ENCODE measurements around the gene BEST3.

Gene BEST3

GRCh38 chr12:69712826-69713225 is 13.7 kb upstream of the BEST3 start:
- no peak for FAIRE-seq
- DNase-seq (ENCODE audit: insufficient read length) = no peak
- TF ChIP-seq TAF1 (IDR thresholded peaks at IDR 0.05; ENCODE audit: borderline replicate concordance, low read depth, low read length) = no peak
- TF ChIP-seq POLR2A (IDR thresholded peaks at IDR 0.05; ENCODE audit: low read depth, low read length) = no peak
- TF ChIP-seq POLR2AphosphoS5 (IDR thresholded peaks at IDR 0.05; ENCODE audit: low read depth, low read length) = no peak

GRCh38 chr12:69708649-69709048 is 9.5 kb upstream of the BEST3 start:
- FAIRE-seq (no peak), DNase-seq (ENCODE audit: insufficient read length) (no peak)
- TF ChIP-seq TAF1 (IDR thresholded peaks at IDR 0.05; ENCODE audit: borderline replicate concordance, low read depth, low read length) = no peak
- no peak for TF ChIP-seq POLR2AphosphoS5 (IDR thresholded peaks at IDR 0.05; ENCODE audit: low read depth, low read length)
- no peak for TF ChIP-seq POLR2A (IDR thresholded peaks at IDR 0.05; ENCODE audit: low read depth, low read length)

DNA sequence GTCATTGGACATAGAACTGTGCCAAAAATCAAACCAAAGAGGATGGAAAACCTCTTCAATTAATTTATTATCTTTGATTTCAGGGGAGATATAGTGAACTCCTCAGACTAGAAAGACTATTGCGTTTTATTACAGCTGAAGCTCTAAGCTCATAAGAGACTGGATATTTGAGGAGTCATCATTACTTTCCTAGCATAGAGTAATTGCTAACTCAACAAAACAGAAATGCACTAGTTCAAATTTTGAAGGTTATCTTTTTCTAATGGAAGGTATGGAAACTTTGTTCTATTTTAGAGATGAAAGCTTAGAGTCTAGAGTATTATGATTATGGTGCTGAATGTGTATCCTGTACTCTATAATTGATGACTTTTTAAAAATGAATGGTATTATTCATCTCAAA is 5.3 kb upstream of the BEST3 start:
- TF ChIP-seq POLR2AphosphoS5 (IDR thresholded peaks at IDR 0.05; ENCODE audit: low read depth, low read length) (no peak), POLR2A (IDR thresholded peaks at IDR 0.05; ENCODE audit: low read depth, low read length) (no peak), TAF1 (IDR thresholded peaks at IDR 0.05; ENCODE audit: borderline replicate concordance, low read depth, low read length) (no peak)
- FAIRE-seq (no peak), DNase-seq (ENCODE audit: insufficient read length) (no peak)

GRCh38 chr12:69703146-69703642 is 4.1 kb upstream of the BEST3 start:
- FAIRE-seq = no peak
- no peak for DNase-seq (ENCODE audit: insufficient read length)
- TF ChIP-seq POLR2AphosphoS5 (IDR thresholded peaks at IDR 0.05; ENCODE audit: low read depth, low read length) (no peak), POLR2A (IDR thresholded peaks at IDR 0.05; ENCODE audit: low read depth, low read length) (no peak), TAF1 (IDR thresholded peaks at IDR 0.05; ENCODE audit: borderline replicate concordance, low read depth, low read length) (no peak)

DNA sequence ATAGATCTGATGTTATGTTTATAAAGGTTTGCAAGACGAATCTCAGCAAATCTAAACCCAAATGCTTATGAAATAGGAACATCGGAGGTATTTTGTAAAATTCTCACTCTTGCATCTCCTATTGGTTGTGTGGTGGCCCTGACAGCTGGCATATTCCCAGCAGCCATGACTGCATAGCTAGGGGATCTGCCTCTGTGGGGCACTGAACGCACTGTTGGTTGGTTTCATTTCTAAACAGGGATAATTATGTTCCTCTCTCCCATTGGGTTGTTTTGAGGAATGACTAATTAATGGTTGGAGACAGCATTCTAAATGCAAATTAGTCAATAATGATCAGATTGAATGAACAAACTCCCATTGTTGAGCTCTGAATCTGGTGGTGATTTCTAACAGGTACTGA is 2.7 kb upstream of the BEST3 start:
- FAIRE-seq (no peak), DNase-seq (ENCODE audit: insufficient read length) (no peak)
- TF ChIP-seq POLR2A (IDR thresholded peaks at IDR 0.05; ENCODE audit: low read depth, low read length) = no peak
- TF ChIP-seq POLR2AphosphoS5 (IDR thresholded peaks at IDR 0.05; ENCODE audit: low read depth, low read length) = no peak
- TF ChIP-seq TAF1 (IDR thresholded peaks at IDR 0.05; ENCODE audit: borderline replicate concordance, low read depth, low read length) = no peak

- no peak for DNase-seq (ENCODE audit: insufficient read length)
- FAIRE-seq = no peak
- TF ChIP-seq POLR2A (IDR thresholded peaks at IDR 0.05; ENCODE audit: low read depth, low read length) (no peak), POLR2AphosphoS5 (IDR thresholded peaks at IDR 0.05; ENCODE audit: low read depth, low read length) (no peak), TAF1 (IDR thresholded peaks at IDR 0.05; ENCODE audit: borderline replicate concordance, low read depth, low read length) (no peak)
Observed at GRCh38 chr12:69698054-69698453, 1.0 kb downstream of the BEST3 start.

DNA sequence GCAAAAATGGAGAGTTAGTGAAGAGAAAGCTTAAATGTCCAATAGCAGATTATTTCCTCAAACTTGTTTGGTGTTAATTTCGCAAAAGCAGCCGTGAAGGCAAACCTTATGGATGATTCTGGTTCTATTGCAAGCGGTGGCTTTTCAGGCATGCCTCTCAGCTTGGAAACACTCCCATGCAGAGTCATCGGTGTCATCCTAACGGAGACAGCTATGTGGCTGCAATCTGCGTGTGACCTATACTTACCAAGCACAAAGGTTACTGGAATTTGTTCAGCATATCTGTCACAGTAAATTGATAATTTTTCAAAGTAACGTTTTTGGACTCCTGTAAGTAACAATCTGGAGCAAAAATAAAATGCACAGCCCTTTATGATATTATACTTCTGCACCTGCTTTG is 5.0 kb downstream of the BEST3 start:
- no peak for FAIRE-seq
- TF ChIP-seq POLR2A (IDR thresholded peaks at IDR 0.05; ENCODE audit: low read depth, low read length) = no peak
- no peak for DNase-seq (ENCODE audit: insufficient read length)

DNA sequence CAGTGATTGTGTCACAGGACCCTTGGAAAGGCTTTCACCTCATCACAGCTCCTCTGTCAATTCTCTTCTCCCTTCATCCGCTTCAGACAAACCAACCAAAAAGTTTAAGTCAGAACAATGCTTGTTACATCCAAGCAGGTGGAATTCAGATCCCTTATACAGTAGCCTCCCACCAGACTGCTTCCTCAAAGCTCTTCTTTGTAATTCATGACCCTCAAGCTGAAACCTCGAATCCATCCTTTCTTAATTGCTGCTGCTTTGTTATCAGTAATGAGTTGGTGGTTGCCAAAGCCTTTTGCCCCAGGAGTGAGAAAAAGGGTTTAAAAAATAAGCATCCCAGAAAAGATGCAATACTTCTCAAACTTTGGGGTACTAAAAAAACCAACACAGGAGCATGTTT is 9.5 kb downstream of the BEST3 start:
- FAIRE-seq (no peak), DNase-seq (ENCODE audit: insufficient read length) (no peak)
- TF ChIP-seq POLR2AphosphoS5 (IDR thresholded peaks at IDR 0.05; ENCODE audit: low read depth, low read length) (no peak), TAF1 (IDR thresholded peaks at IDR 0.05; ENCODE audit: borderline replicate concordance, low read depth, low read length) (no peak), POLR2A (IDR thresholded peaks at IDR 0.05; ENCODE audit: low read depth, low read length) (no peak)

- DNase-seq (ENCODE audit: insufficient read length) = no peak
- no peak for FAIRE-seq
- TF ChIP-seq TAF1 (IDR thresholded peaks at IDR 0.05; ENCODE audit: borderline replicate concordance, low read depth, low read length) (no peak), POLR2AphosphoS5 (IDR thresholded peaks at IDR 0.05; ENCODE audit: low read depth, low read length) (no peak), POLR2A (IDR thresholded peaks at IDR 0.05; ENCODE audit: low read depth, low read length) (no peak)
Observed at GRCh38 chr12:69688471-69689427, 10.4 kb downstream of the BEST3 start.

DNA sequence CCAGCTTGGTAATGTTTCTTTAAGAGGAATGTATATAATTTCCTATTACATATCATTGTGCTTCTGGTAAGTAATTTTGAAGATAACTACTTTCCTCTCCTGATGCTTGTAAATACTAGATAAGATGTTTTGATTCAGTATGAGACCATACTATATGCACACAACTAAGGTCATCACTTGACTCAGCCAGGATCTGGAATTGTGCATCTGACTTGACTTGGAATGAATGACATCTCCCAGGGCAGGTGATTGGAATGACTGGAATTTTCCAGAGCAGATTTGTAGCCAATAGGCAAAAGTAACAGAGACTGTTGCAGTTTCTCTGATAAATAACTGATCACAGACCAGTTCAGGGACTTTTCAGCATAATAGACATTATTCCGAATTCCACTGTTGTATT is 11.1 kb downstream of the BEST3 start:
- FAIRE-seq (no peak), DNase-seq (ENCODE audit: insufficient read length) (no peak)
- TF ChIP-seq TAF1 (IDR thresholded peaks at IDR 0.05; ENCODE audit: borderline replicate concordance, low read depth, low read length) (no peak), POLR2AphosphoS5 (IDR thresholded peaks at IDR 0.05; ENCODE audit: low read depth, low read length) (no peak), POLR2A (IDR thresholded peaks at IDR 0.05; ENCODE audit: low read depth, low read length) (no peak)

GRCh38 chr12:69687390-69687789 is 11.7 kb downstream of the BEST3 start:
- no peak for DNase-seq (ENCODE audit: insufficient read length)
- TF ChIP-seq POLR2AphosphoS5 (IDR thresholded peaks at IDR 0.05; ENCODE audit: low read depth, low read length) (no peak), POLR2A (IDR thresholded peaks at IDR 0.05; ENCODE audit: low read depth, low read length) (no peak), TAF1 (IDR thresholded peaks at IDR 0.05; ENCODE audit: borderline replicate concordance, low read depth, low read length) (no peak)
- no peak for FAIRE-seq

- FAIRE-seq (no peak), DNase-seq (ENCODE audit: insufficient read length) (no peak)
- TF ChIP-seq TAF1 (IDR thresholded peaks at IDR 0.05; ENCODE audit: borderline replicate concordance, low read depth, low read length) (no peak), POLR2AphosphoS5 (IDR thresholded peaks at IDR 0.05; ENCODE audit: low read depth, low read length) (no peak), POLR2A (IDR thresholded peaks at IDR 0.05; ENCODE audit: low read depth, low read length) (no peak)
Observed at GRCh38 chr12:69686731-69687130, 12.4 kb downstream of the BEST3 start.

Measured in GM12892 (cell line).